Stimulated activated CD4-positive, alpha-beta T cell treated with anti-CD3 and anti-CD28 coated beads, Interleukin-4, amount 100 ng/mL, for 1 hour (primary cell): Measurements from ENCODE around the gene PDILT.

ENCODE experiments used
- DNase-seq: peaks from one replicate; pipeline ENCODE4 v3.0.0-alpha.2; 2020

The PDILT gene

DNA sequence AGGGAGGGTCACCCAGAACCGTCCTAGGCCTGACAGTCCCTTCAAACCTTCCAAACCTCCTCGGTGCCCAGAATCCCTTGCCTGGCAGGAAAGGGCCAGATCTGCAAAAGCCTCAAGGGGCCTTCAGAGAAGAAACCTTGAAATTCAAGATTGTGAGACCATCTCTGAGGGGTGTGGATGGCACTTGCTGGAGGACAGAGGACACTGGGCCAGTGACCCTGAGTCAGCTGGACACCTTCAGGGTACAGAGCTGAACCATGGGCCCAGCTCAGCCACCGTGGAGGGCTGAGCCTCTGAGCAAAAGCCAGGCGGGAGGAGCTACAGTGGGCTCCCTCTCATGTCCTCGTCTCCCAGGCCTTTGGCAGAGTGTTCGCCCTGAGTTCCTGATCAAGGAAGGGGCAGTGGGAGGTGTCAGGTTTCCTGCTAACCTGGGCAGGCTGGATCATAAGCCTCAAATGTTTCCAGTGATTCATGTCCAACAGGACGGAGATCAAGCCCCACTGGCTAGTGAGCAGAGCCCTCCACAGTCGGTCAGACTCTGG, 3.0 kb downstream of the PDILT start:
- DNase-seq: no peak

DNA sequence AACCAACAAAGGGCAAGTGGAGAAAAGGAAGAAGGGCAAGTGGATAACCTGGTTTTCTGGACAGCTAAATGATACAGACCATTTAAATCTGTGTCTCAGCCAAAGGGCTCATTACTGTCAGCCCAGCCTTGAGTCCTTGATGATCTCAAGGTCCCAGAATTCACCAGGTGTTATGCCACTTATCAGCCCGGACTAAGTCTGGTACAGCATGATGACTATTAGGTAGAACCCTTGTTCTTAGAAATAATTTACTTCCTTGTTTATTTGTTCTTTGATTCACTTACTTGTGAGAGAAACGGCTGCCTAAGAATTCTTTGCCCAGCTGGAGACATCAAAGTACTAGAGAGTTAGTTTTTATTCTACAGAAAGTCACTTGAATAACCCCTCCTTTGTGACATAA, 3.5 kb downstream of the PDILT start:
- no peak for DNase-seq

DNA sequence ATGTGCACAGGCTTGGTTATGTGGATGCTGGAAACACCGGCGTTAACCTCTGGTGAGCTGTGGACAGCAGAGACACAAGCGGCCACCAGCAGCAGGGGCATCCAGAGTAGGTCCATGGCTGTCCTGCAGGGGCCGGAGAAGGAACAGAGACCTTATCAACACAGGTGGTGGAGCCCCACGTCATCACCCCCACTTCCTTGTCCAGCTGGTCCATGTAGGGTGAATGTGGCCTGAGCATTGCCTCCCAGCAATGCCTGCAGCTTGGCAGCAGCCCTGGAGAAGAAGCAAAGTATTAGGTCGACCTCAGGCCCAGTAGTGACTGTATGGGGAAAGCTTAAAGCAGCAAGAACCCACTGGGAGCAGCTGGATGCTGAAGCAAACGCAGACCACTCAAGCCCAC, 5.4 kb downstream of the PDILT start:
- no peak for DNase-seq

DNA sequence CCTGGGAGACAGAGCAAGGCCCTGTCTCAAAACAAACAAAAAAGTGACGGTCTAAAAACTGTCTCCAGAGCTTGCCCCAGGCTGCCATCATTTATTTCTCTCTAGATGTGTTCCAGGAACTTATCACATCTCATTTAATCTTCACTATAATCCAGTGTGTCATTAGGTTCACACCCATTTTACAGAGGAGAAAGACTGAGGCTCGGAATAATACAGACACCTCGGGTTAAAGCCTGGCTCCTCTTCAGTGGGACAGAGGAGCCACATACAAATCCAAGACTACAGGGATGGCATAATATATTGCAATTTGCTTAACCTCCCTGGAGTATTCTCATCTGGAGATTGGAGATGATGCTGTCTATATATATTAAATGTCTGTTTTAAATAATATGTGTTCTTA, 5.9 kb downstream of the PDILT start:
- DNase-seq: no peak

DNA sequence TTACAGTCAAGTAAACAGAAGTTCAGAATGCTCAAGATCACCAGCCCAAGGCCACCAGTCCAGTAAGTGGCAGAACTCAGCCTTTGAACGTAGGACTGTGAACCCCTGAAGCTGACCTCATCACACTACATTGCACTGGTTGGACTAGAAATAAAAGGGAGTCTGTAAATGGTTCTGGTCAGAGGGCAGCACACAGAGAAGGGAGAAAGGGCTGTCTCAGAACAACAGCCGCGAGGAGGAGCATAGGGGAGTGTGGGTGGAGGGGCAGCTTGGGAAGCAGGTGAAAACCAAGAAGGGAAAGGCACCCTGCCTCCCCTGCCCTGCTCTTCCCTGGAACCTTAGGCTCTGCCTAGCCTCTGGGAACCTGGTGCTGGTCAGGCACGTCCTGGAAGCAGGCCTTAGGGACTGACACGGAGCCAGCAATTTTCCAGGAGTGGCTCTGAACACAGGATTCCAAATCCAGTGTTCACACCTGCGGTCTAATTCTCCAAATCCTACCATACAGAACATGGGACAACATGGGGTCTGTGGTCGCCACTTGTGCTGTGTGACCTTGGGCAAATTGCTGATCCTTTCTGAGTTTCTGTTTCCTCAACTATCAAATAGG, 7.0 kb downstream of the PDILT start:
- DNase-seq: no peak

DNA sequence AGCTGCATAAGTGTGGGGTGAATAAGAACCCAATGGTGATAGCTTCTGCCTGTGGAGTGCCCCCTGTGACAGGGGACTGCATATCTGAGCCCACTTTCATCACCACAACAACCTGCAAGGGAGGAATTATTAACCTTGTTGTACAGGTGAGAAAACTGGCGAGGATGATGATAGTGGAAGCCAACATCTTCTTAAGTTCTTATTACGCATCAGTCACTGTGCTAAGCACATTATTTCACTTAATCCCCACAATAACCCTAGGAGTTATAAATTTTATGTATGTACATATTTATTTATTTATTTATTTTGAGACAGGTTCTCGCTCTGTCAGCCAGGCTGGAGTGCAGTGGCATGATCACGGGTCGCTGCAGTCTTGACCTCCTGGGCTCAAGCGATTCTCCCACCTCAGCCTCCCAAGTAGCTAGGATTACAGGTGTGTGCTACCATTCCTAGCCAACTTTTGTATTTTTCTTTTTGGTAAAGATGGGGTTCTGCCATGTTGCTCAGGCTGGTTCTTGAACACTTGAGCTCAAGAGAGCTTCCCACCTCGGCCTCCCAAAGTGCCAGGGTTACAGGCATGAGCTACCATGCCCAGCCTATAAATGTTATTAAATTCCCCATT, 7.6 kb downstream of the PDILT start:
- DNase-seq: no peak

DNA sequence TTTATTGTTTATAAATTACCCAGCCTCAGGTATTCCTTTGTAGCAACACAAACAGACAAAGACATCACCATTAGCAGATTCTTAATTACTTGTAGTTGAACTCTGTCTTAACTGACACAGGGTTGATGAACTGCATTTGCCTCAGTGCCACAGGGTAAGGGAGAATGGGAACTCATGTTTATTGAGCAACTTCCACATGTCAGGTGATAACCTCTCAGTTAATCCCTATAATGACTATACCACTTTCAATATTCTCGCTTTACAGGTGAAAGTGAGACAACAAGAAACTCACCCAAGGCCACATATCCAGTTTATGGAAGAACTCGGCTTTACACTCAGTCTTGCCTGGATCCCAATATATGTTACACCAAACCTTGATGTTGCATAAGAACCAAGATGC, 8.6 kb downstream of the PDILT start:
- no peak for DNase-seq

DNA sequence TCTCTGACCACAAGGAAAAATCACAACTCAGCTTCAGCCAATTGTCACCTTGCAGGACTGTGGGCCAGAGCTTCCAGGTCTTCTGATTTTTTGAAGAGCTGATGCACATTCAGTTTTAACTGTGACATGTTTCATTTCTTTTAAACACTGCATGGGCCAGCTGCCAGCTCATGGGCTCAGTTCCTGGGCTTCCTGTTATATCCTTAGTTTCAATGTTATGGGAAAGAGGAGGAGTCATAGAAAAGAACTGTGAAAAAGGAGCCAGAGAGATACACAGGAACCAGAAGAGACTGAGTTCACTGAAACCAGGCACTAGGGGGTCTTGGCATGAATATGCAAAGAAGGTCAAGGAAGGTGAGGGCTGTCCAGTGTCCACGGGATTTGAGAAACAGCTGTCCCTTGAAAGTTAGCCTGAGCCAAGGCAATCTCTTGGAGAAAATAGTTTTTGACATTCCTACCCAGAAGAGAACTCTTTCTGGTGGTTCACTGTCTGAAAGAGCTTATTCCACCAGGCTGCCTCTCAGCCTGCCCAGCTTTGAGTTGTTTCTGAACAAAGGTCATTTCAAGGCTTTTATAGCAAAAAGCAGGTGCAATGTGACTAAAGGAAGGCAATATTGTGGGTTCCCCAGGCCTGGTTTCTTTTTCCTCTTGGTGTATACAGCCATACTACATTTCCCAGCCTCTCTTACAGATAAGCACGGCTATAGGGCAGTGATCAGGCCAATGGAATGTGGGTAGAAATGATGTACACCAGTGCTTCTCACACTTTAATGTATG, 10.5 kb downstream of the PDILT start:
- no peak for DNase-seq

DNA sequence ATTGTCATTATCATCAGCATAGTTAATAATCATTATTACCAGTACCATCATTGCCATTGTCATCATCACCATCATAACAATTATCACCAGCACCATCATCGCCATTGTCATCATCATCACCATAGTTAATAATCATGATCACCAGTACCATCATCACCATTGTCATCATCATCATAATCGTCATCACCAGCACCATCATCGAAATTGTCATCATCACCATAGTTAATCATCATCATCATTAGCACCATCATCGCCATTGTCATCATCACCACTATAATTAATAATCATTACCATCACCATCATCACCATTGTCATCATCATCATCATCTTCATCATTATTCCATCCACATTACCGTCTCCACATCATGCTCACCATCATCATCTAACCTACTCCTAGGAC, 13.5 kb downstream of the PDILT start:
- DNase-seq: no peak

DNA sequence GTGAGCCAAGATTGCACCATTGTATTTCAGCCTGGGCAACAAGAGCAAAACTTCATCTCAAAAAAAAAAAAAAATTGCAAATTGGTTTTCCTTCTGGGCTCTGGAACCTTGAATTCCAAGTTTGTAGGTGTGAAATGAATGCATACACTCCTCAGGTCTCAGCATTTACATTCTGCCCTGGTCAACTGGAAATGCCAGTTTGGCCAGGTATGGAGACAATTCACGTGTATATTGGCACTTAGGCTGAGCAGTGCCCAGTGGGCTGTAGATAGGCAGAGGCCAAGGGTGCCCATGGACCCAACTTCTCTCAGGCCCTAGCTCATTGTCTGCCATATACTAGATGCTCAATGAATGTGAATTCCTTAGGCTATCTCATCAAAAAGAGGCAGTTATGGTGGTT, 15.7 kb downstream of the PDILT start:
- no peak for DNase-seq

DNA sequence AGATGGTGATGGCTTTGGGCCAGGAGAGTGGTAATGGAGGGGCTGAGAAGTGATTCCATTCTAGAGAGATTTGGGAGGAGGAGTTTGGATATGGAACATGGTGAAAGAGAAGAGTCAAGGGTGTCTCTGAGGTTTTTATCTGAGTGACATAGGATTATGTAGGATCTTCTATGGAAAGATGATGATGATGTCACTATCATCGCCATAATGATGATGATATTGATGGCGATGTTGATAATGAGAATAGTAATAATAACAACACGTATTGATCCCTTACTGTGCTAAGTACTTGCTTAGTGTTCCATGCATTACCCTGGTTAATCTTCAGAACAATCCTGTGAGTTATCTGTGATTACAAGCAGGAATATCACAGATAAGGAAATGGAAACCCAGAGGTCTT, 16.6 kb downstream of the PDILT start:
- no peak for DNase-seq

DNA sequence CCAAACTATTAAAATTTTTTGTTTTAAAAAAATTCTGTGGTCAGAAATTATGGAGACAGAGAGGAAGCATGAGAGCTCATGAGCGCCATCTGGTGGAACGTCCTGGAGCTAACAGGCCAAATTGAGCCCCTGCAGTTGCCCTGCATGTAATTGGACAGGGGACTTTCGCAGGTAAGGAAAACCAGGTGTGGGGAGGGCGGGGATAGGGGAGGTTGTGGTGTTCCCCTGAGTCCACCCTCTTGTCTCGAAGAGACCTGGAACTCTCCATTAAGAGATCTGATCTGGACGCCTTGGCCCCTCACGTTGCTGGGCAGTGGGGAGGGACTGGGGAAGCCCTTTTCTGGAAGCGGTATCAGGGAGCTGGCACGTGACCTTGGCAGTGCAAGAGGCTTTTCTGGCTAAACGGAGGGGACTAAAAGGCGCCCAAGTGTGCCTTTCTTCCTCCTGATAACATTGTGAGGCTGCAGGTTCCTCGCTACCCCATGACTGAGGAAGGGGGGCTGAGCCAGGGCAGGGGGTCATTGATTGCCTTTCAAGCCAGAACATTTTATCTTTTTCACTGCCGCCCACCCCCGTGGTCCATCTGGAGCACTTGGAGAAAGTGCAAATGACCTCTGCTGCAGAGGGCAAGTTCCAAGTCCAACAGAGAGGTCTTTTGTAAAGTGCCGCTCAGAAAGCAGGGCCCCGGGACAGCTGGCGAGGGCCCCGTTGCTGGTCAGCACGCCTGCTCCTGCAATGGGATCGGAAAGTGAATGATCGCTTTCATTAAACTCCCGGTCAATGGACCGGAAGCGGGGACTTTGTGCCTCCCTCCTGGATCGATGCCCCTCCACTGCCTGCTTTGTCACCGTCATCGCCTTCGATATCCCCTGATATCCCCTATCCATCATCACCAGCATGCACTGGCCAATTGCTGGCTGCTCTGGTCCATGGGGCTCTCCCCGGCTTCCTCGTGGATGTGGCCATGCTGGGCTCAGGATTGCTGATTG, 18.4 kb downstream of the PDILT start:
- peak; percentile 57 for DNase-seq

DNA sequence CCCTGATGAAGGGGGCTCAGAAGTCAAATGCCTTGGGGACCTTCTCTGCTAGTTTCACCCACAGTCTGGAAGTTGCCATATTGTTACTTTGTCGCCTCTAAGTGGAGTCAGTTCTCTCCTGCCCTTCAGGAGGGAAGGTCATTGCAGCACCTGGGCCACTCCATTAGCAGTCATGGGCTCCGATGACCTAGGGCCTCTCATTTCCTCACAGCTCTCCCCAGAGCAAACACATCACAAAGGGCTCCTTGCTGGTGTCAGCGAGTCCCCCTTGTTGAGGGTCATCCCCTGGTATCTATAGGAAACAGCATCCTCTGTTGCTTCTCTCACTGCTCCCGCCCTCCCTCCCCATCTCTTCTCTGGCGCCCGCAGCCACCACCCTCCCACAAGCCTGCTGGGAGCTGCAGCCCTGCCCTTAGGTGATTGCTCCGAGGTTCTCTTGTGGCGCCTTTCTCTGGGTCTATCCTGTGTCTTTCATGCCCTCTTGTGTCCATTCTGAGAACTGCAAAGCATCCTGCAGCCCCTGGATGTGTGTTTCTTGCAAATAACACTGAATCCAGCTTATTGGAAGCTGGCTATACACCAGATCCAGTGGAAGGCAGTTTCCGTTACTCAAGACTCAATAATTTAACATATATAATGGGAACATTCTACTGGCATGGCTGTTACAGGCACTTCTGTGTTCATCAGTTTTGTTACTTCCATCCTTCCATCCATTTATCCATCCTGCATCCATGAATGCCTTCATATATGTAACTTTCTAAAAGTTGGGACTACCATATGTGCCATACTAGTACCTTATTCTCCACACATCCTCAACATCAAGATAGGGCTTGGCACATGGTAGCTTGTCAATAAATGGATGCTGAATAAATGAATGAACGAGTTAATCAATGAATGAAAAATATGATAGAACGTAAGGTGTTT, 21.2 kb downstream of the PDILT start:
- peak; percentile 20 for DNase-seq

DNA sequence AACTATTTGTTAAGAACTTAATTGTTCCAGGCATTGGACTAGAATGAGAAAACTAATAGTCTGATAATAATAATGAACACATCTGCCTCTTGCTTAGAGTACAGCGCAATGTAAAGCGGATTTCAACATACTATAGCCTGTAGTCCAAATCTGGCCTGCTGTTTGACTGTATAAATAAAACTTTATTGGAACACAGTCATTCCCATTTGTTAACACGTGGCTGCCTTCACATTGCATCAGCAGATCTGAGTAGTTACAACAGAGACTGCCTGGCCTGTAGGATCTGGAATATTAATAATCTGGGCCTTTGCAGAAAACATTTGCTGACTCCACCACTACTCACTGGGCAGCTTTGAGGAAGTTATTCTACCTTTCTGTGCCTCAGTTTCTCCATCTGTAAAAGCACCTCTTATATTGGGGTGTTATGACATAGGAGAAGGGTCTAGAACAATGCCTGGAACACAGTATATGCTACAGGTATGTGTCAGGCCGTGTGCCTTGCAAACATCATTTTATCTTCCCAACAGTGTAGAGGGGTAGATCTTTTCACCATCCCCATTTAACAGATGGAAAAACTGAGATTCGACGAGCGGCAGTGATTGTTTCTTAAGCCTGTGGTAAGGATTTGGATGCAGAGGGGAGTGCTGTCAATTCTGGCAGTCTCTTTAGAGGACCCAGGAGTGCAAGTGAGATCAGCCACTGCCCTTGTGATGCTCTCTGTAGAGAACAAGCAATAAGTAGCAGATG, 22.2 kb downstream of the PDILT start:
- DNase-seq: no peak

DNA sequence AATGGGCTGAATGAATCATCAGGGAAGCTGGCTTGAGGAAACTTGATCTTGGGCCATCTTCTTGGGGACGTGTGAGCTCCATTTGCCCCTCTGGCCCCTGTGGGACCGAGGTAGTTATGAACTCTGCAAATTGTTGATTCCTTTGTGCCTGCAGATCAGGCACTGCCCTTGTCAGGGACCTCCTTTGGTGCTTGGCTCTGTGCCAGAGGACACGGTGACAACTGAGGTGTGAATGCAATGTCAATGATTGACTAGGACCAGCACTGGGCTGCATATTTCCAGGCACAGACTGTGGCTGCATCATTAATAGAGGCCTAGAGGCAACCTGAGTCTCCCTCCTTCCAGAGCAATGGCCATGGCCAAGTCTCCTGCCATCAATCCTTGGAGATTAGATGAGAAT, 23.8 kb downstream of the PDILT start:
- no peak for DNase-seq

DNA sequence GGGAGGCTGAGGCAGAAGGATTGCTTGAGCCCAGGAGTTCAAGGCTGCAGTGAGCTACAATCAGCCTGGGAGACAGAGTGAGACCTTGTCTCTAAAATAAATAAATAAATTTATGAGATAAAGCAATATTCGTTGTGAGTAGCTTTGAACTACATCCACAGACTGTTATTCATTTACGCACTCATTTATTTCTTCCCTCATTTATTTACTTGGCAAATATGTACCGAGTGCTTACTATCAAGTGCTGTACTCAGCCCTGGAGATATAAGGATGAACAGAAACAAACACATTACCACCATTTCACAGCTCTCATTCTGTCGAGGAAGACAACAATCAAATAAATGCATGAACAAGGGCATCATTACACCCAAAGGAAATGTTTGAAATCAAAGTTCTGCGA, 27.4 kb downstream of the PDILT start:
- DNase-seq: no peak

DNA sequence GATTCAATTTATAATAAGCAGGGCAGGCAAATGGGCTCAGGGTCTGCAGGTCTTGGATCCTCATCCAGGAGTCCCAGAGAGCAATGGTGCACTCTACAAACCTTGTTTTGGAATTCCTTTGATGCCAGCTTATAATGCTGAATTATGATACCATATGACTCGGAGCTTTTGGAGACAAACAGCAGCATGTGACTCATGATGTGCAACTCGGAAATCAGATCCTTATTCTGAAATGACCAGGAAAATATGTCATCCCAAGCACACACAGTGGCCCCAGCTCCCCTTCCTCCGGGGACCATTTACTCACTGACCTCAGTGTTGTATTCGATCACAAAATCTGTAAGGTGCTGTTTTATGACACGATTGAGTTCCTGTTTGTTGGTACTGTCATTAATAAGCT, 31.8 kb downstream of the PDILT start:
- no peak for DNase-seq

DNA sequence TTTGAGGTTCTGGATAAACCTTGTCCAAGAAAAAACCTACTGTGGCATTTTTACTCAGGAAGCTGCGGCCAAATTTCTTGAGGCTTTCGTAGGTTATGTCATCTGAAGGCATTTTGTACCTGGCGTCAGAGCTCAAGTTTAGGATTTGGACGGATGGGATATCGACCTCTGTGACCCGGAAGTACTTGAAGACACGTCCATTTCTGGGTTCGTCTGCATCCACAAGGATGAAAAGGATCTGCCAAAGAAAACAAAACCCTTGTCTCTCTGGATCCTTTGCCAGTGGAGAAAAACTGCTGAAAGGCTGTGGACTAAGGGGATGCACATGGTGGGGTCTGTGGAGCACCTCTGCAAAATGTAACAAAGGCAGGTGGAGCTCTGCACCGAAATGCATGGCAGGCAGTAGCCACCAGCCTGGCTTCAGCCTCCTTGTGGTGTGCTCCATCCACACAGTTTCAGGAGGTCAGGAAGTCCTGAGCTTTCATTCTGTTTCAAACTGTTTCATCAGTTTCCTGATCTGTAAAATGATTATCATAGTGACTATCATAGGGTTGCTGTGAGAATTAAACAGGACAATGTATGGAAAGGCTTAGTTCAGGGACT, 35.0 kb downstream of the PDILT start:
- DNase-seq: no peak

DNA sequence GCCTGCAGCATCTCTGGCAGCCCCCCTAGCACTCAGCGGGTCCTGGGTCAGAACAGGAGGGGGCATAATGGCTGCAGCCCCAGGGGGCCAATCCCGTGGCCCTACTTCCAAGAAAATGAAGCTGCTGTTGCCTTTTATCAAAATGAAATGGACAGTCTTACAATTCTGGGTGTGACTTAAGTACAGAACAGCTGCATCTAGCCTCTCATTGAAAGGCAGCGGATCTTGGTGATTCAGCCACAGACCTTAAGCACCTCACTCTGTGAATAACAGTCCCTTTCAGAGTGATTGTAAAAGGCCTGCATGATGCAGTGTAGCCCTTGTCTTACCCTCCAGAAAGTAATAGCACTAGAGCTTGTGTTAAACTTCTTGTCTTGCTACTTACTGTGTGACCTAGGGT, 40.5 kb downstream of the PDILT start:
- DNase-seq: no peak

DNA sequence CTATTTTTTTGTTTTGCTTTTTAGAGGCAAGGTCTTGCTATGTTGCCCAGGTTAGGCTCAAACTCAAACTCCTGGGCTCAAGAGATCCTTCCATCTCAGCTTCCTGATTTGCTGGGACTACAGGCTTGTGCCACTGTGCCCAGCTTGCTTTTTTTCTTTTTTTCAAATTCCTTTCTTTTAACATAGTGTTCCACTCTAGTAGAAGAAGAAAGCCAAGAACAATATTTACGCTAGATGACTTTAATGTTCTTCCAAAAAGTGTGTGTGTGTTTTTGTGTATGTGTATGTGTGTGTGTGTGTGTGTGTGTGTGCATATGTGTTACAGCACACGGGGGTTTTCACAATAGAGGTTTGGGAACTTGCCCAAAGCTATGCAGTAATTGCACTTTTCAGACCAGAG, 41.3 kb downstream of the PDILT start:
- DNase-seq: no peak

DNA sequence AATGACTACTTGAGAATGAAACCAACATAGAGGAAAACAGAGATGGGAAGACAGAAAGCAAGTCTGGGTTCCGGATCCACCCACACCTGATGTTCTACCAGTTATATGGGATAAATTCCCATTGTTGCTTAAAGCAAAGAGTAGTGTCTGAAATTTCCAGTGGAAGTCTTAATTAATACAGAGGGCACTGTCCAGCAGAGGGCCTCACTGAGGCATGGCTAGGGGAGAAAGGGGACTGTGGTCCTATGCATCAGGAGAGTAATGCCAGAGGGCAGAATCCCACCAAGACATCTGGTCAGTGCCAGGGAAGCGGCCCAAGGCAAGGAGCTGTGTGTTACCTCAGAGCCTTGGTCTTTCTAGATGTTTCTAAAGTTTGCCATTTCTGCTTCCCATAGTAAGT, 44.5 kb downstream of the PDILT start:
- no peak for DNase-seq
